ENCODE results near the gene ZBTB7C. TPM values are rescaled to one million over a fixed set of nuclear protein-coding genes. Genes with fewer than 3 reads are reported as not detected.

The ZBTB7C gene
- total and polyA plus RNA-seq, 10 of the 15 experiments (the other 5 are each of a cell fraction or from before 2014, with no cell fraction given) = under 0.01 to 0.08 (median 0.01) TPM; not detected in 7

- TF ChIP-seq ZBTB11 (CRISPR knock-in tag; IDR thresholded peaks at IDR 0.05) (no peak), PML (IDR thresholded peaks at IDR 0.05; ENCODE audit: low read length) (no peak)
Observed at GRCh38 chr18:48321121-48321520, 88.1 kb downstream of the ZBTB7C start (continued).

DNA sequence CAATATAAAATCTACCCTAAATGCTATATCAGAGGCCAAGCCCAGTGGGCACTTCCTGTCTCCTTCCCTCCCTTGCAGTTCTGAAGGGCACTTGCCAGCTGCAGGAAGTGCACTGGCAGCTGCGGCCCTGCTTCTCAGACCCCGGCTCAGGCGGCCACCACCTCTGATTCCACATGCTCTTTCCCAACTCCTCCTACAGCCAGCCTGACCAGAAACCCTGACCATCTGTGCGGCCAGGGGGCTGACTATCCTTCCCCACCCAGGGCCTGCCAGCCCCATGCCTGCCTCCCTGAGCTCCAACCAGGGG is 88.6 kb downstream of the ZBTB7C start:
- CTCF ChIA-PET = no interaction called here
- no peak overlapping the region for H3K4me3 ChIP-seq
- POLR2A ChIA-PET = no interaction called here

More for the DNA sequence above, 88.6 kb downstream of the ZBTB7C start:
- Histone ChIP-seq H3K79me2 (ENCODE audit: control insufficient read depth, insufficient read depth, low read length) (no peaks in the 10 kb centered on the region), H3K36me3 (ENCODE audit: control insufficient read depth in 2 of 2, insufficient read depth in 2 of 2, low read length in 1 of 2) (no peaks in the 10 kb centered on the region), H3K9ac (ENCODE audit: control insufficient read depth, insufficient read depth, low read length) (no peak overlapping the region), H3K9me3 (replicated peaks; ENCODE audit: control insufficient read depth, insufficient read depth, low read length) (no peaks in the 10 kb centered on the region; the same call in 2 of the 3 replicates), H3K27me3 (replicated peaks in 1 of 2; ENCODE audit: control insufficient read depth in 2 of 2, insufficient read depth in 2 of 2, low read length in 1 of 2) (no peaks in the 10 kb centered on the region; a peak in 2 of 4 replicates), H3K27ac (ENCODE audit: control insufficient read depth, insufficient read depth) (no peak overlapping the region), H3K4me1 (ENCODE audit: control insufficient read depth, insufficient read depth, low read length) (no peaks in the 10 kb centered on the region), H4K20me1 (ENCODE audit: control insufficient read depth, insufficient read depth) (no peaks in the 10 kb centered on the region), H3K4me2 (ENCODE audit: control insufficient read depth, insufficient read depth) (no peak overlapping the region), H2AFZ (ENCODE audit: control insufficient read depth, low read depth, low read length) (no peak overlapping the region)
- in situ Hi-C loops (cut with MboI) (no loop called here), intact Hi-C loops (cut with micrococcal nuclease; ENCODE audit: unreplicated experiment) (no loop called here)
- no TSS peak for BruUV-seq (replicated peaks)
- SMC1A ChIA-PET (ENCODE audit: uncharacterized antibody, unreplicated experiment) = no interaction called here
- no peak for DNase-seq (ENCODE audit: low read depth, low spot score)
- TF ChIP-seq STAT1 (conservative IDR thresholded peaks at IDR 0.05) (no peak), CBX3 (IDR thresholded peaks at IDR 0.05; ENCODE audit: borderline replicate concordance, low read depth) (no peak), ZSCAN29 (IDR thresholded peaks at IDR 0.05) (no peak), MYC (IDR thresholded peaks at IDR 0.05; ENCODE audit: insufficient read depth, insufficient read length, insufficient replicate concordance, low read length, severe bottlenecking) (no peak), CBX5 (IDR thresholded peaks at IDR 0.05; ENCODE audit: low read depth) (no peak), GABPA (IDR thresholded peaks at IDR 0.05; ENCODE audit: low read depth) (no peak), TCF7 (IDR thresholded peaks at IDR 0.05; ENCODE audit: borderline replicate concordance) (no peak), FOXM1 (IDR thresholded peaks at IDR 0.05; ENCODE audit: low read depth, low read length) (no peak)
- TF ChIP-seq, protein P1, sequence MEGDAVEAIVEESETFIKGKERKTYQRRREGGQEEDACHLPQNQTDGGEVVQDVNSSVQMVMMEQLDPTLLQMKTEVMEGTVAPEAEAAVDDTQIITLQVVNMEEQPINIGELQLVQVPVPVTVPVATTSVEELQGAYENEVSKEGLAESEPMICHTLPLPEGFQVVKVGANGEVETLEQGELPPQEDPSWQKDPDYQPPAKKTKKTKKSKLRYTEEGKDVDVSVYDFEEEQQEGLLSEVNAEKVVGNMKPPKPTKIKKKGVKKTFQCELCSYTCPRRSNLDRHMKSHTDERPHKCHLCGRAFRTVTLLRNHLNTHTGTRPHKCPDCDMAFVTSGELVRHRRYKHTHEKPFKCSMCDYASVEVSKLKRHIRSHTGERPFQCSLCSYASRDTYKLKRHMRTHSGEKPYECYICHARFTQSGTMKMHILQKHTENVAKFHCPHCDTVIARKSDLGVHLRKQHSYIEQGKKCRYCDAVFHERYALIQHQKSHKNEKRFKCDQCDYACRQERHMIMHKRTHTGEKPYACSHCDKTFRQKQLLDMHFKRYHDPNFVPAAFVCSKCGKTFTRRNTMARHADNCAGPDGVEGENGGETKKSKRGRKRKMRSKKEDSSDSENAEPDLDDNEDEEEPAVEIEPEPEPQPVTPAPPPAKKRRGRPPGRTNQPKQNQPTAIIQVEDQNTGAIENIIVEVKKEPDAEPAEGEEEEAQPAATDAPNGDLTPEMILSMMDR (IDR thresholded peaks at IDR 0.05 in 2 of 3, conservative IDR thresholded peaks at IDR 0.05 in 1 of 3; ENCODE audit: control insufficient read depth in 2 of 3, extremely low read depth in 1 of 3, insufficient read depth in 1 of 3, low read depth in 3 of 3, low read length in 3 of 3) = no peak
- RAD21 ChIA-PET (ENCODE audit: unreplicated experiment) = no interaction called here
- no peak for FAIRE-seq
- no peak for ATAC-seq
- 9% methylated on average over 4 of the region's 4 CpGs for WGBS (ENCODE audit: insufficient coverage, insufficient replicate concordance, low lambda C conversion rate, missing lambda C conversion rate)

Measured in GM12878 (cell line).